ENCODE measurements around the gene MYO5C.

GRCh38 chr15:52338891-52339290 is 43.3 kb upstream of the MYO5C start:
- TF ChIP-seq POLR2A (IDR thresholded peaks at IDR 0.05; ENCODE audit: low read depth) (no peak), CTCF (IDR thresholded peaks at IDR 0.05) (no peak), POLR2AphosphoS5 (IDR thresholded peaks at IDR 0.05) (no peak), EP300 (IDR thresholded peaks at IDR 0.05) (no peak)
